HepG2 (cell line): ENCODE measurements around the gene TBC1D24. TPM values are rescaled to one million over a fixed set of nuclear protein-coding genes. Genes with fewer than 3 reads are reported as not detected.
A peak's percentile ranks its signal among the peaks of the same experiment; 100 is the strongest.

Experiments
- ATAC-seq: fragments of 200-7000 bp; cut with Tn5 transposase; 3 replicates; pipeline ENCODE4 v1.9.1; 2020; ENCODE audit warnings: mild to moderate bottlenecking, moderate library complexity
- BruUV-seq: library from RNA; stranded (reverse); fragments of 400-500 nt; replicated peaks from 2 replicates; lab custom pipeline; 2021; lab: Mats Ljungman, UMichigan
- CTCF ChIA-PET: fragments of 300-600 bp; formaldehyde crosslinking; extraction: SDS; loops from one replicate; lab custom pipeline; 2021; ENCODE audit warnings: low total read pairs, inconsistent platforms, low intra/inter-chr PET ratio; lab: Yijun Ruan, JAX
- POLR2A ChIA-PET: fragments of 350-600 bp; sonication (Branson Sonifier 250); formaldehyde crosslinking; loops from one replicate; lab custom pipeline; 2020; ENCODE audit warnings: antibody characterized with exemption, inconsistent platforms; lab: Yijun Ruan, JAX
- DNase-seq: peaks from one replicate; pipeline ENCODE4 v3.0.0-alpha.2; 2015; ENCODE audit warnings: low spot score
- FAIRE-seq: peaks from 3 replicates; lab custom pipeline; 2011; peaks lifted over from hg19 to GRCh38; lab: Jason Lieb, UNC
- H2AFZ ChIP-seq: one replicate; pipeline ENCODE4 v1.6.1; 2011; ENCODE audit warnings: low read length, inconsistent platforms
- H3K27ac ChIP-seq: fragments of 300-600 bp; 3 replicates; pipeline ENCODE4 v1.8.0; 2011; ENCODE audit warnings: mixed run types, mild to moderate bottlenecking, mixed read lengths, low read length, inconsistent platforms; ENCODE audit not compliant: insufficient read depth; ENCODE audit errors: extremely low read length
- H3K27me3 ChIP-seq, 2 experiments: fragments of 200-600 bp in 1 of 2; 2 replicates in 1 of 2; 3 replicates in 1 of 2; pipeline versions ENCODE4 v1.6.0 to v1.8.0; 2011; ENCODE audit warnings: low read length in 2 of 2, mild to moderate bottlenecking in 2 of 2, moderate library complexity in 2 of 2, inconsistent platforms in 1 of 2; ENCODE audit not compliant: insufficient read depth in 2 of 2, control insufficient read depth in 1 of 2
- H3K36me3 ChIP-seq, 2 experiments: fragments of 200-600 bp in 1 of 2; replicated peaks in 1 of 2; 2 replicates in 1 of 2; 3 replicates in 1 of 2; pipeline versions ENCODE4 v1.5.1 to v1.8.0; 2011; ENCODE audit warnings: low read length in 2 of 2, inconsistent platforms in 1 of 2; ENCODE audit not compliant: insufficient read depth in 2 of 2, control insufficient read depth in 1 of 2
- H3K4me1 ChIP-seq: 2 replicates; pipeline ENCODE4 v1.5.1; 2012; ENCODE audit warnings: low read length, inconsistent platforms; ENCODE audit not compliant: insufficient read depth
- H3K4me2 ChIP-seq: 2 replicates; pipeline ENCODE4 v1.6.0; 2011; ENCODE audit warnings: low read depth, low read length, inconsistent platforms
- H3K4me3 ChIP-seq, 3 experiments: fragments of 200-600 bp in 1 of 3; sonication (generic), shearing (Covaris generic) in 1 of 3; replicated peaks in 1 of 3; 2 replicates each; pipeline ENCODE4 v1.5.1; 2011 to 2016; ENCODE audit warnings: low read length in 3 of 3, inconsistent platforms in 2 of 3, low read depth in 2 of 3, mild to moderate bottlenecking in 2 of 3, control low read depth in 1 of 3, mixed read lengths in 1 of 3; ENCODE audit not compliant: insufficient read depth in 1 of 3
- H3K79me2 ChIP-seq: one replicate; pipeline ENCODE4 v1.6.1; 2011; ENCODE audit warnings: low read length, inconsistent platforms; ENCODE audit not compliant: insufficient read depth
- H3K9ac ChIP-seq: 2 replicates; pipeline ENCODE4 v1.6.0; 2011; ENCODE audit warnings: mild to moderate bottlenecking, low read depth, low read length, inconsistent platforms; ENCODE audit not compliant: insufficient read depth
- H3K9me3 ChIP-seq: 2 replicates; pipeline ENCODE4 v1.5.1; 2012; ENCODE audit warnings: mild to moderate bottlenecking, low read length
- H4K20me1 ChIP-seq: 2 replicates; pipeline ENCODE4 v1.6.0; 2011; ENCODE audit warnings: inconsistent platforms, mild to moderate bottlenecking, low read length, moderate library complexity; ENCODE audit not compliant: insufficient read depth
- ATF7 ChIP-seq, 2 experiments: fragments of 450-650 bp in 1 of 2; sonication (generic) in 1 of 2; formaldehyde crosslinking in 1 of 2; IDR thresholded peaks; 2 replicates each; pipeline versions ENCODE4 v1.4.0 to v1.6.1; 2016 to 2020; ENCODE audit warnings: antibody characterized with exemption in 1 of 2, mild to moderate bottlenecking in 1 of 2, missing genetic modification reagents in 1 of 2
- CC2D1A ChIP-seq: sonication (generic); formaldehyde crosslinking; IDR thresholded peaks from 2 replicates; pipeline ENCODE4 v1.8.1; 2023; ENCODE audit warnings: mild to moderate bottlenecking, missing genetic modification reagents
- ERF ChIP-seq: IDR thresholded peaks from 2 replicates; pipeline ENCODE4 v1.6.1; 2018; ENCODE audit warnings: missing biosample characterization, missing genetic modification reagents
- GTF3A ChIP-seq: sonication (generic); formaldehyde crosslinking; conservative IDR thresholded peaks from 2 replicates; pipeline ENCODE4 v1.4.0; 2020; ENCODE audit warnings: mild to moderate bottlenecking, missing genetic modification reagents
- KAT8 ChIP-seq: IDR thresholded peaks from 2 replicates; pipeline ENCODE4 v1.6.1; 2016; ENCODE audit warnings: missing genetic modification reagents, missing compliant biosample characterization
- KDM5B ChIP-seq: sonication (generic); formaldehyde crosslinking; IDR thresholded peaks from 2 replicates; pipeline ENCODE4 v1.4.0; 2020; ENCODE audit warnings: missing genetic modification reagents, mild to moderate bottlenecking, borderline replicate concordance
- NAIF1 ChIP-seq: sonication (generic); formaldehyde crosslinking; IDR thresholded peaks from 2 replicates; pipeline ENCODE4 v1.5.0; 2020; ENCODE audit warnings: mild to moderate bottlenecking, missing genetic modification reagents, borderline replicate concordance
- PHF20 ChIP-seq: sonication (generic); formaldehyde crosslinking; IDR thresholded peaks from 2 replicates; pipeline ENCODE4 v1.5.0; 2020; ENCODE audit warnings: mild to moderate bottlenecking, missing genetic modification reagents
- SALL2 ChIP-seq: sonication (generic); formaldehyde crosslinking; IDR thresholded peaks from 2 replicates; pipeline ENCODE4 v1.8.1; 2023; ENCODE audit warnings: mild to moderate bottlenecking, missing genetic modification reagents, inconsistent platforms
- TAF1 ChIP-seq: sonication (generic); formaldehyde crosslinking; IDR thresholded peaks from 2 replicates; pipeline ENCODE4 v1.4.0; 2020; ENCODE audit warnings: missing genetic modification reagents
- ZBTB42 ChIP-seq: sonication (generic); formaldehyde crosslinking; IDR thresholded peaks from 2 replicates; pipeline ENCODE4 v1.5.0; 2020; ENCODE audit warnings: mild to moderate bottlenecking, missing genetic modification reagents
- ZC3H4 ChIP-seq: sonication (generic); formaldehyde crosslinking; IDR thresholded peaks from 2 replicates; pipeline ENCODE4 v1.4.0; 2020; ENCODE audit warnings: missing genetic modification reagents, borderline replicate concordance
- ZMYM2 ChIP-seq: sonication (generic); formaldehyde crosslinking; IDR thresholded peaks from 2 replicates; pipeline ENCODE4 v1.8.0; 2022; ENCODE audit warnings: mild to moderate bottlenecking, missing genetic modification reagents
- ZNF136 ChIP-seq: sonication (generic); formaldehyde crosslinking; IDR thresholded peaks from 2 replicates; pipeline ENCODE4 v1.8.1; 2022; ENCODE audit warnings: low read depth, mild to moderate bottlenecking, moderate library complexity, missing genetic modification reagents
- ZNF530 ChIP-seq: sonication (generic); formaldehyde crosslinking; IDR thresholded peaks from 2 replicates; pipeline ENCODE4 v1.5.0; 2020; ENCODE audit warnings: low read depth, mild to moderate bottlenecking, missing genetic modification reagents
- ZNF713 ChIP-seq: sonication (generic); formaldehyde crosslinking; IDR thresholded peaks from 2 replicates; pipeline ENCODE4 v1.4.0; 2020; ENCODE audit warnings: mild to moderate bottlenecking, missing genetic modification reagents
- ZSCAN20 ChIP-seq: sonication (generic); formaldehyde crosslinking; IDR thresholded peaks from 2 replicates; pipeline ENCODE4 v1.4.0; 2020; ENCODE audit warnings: missing genetic modification reagents, mild to moderate bottlenecking, borderline replicate concordance
- WGBS: methylation state at CpG from one replicate; pipeline ENCODE4 v1.1.6; 2017; ENCODE audit warnings: low lambda C conversion rate; 5-methylcytosine and 5-hydroxymethylcytosine counted together
- in situ Hi-C: cut with HindIII; loops from 2 replicates; pipeline ENCODE4 v1.10.0; 2017; ENCODE audit warnings: low pct_unique_long_range_greater_than_20kb; ENCODE audit not compliant: extremely low pct_ligation_motif_present
- intact Hi-C: fragments of 100-400 bp; cut with micrococcal nuclease; formaldehyde crosslinking; loops from one replicate; pipeline ENCODE4 v1.10.0; 2022; ENCODE audit not compliant: unreplicated experiment
- polyA plus RNA-seq, 8 experiments: library from polyadenylated mRNA; depleted of rRNA in 3 of 8; stranded (reverse) in 7 of 8; unstranded in 1 of 8; fragments of >200 nt; fragmentation: Illumina TruSeq in 4 of 8; extraction: Trizol in 4 of 8; gene quantifications; 2 replicates each; pipeline versions ENCODE4 v1.2.1 to v1.2.3, GENCODE V29; 2011 to 2016; ENCODE audit warnings: low read depth in 4 of 8, missing spikeins in 1 of 8, mixed read lengths in 1 of 8; ENCODE audit not compliant: insufficient read depth in 1 of 8
- total RNA-seq, 5 experiments: library from RNA; depleted of rRNA; stranded (reverse); fragments of >200 nt; fragmentation: Illumina TruSeq; extraction: Trizol; gene quantifications; 2 replicates each; pipeline ENCODE4 v1.2.3, GENCODE V29; 2016; ENCODE audit warnings: low read depth in 1 of 5
- TF ChIP-seq, protein P1 (sequence below): IDR thresholded peaks from 2 replicates; pipeline ENCODE4 v1.6.1; 2016; ENCODE audit warnings: mild to moderate bottlenecking
- TF ChIP-seq, protein P2 (sequence below): sonication (generic); formaldehyde crosslinking; IDR thresholded peaks from 2 replicates; pipeline ENCODE4 v1.4.0; 2020; ENCODE audit warnings: missing genetic modification reagents, borderline replicate concordance
- TF ChIP-seq, protein P3 (sequence below): sonication (generic); formaldehyde crosslinking; IDR thresholded peaks from 2 replicates; pipeline ENCODE4 v1.4.0; 2020; ENCODE audit warnings: missing genetic modification reagents

The TBC1D24 gene
- total and polyA plus RNA-seq, 2 of the 13 experiments (the other 11 are each of a cell fraction or from before 2014, with no cell fraction given): 7.7 to 13.7 TPM

DNA sequence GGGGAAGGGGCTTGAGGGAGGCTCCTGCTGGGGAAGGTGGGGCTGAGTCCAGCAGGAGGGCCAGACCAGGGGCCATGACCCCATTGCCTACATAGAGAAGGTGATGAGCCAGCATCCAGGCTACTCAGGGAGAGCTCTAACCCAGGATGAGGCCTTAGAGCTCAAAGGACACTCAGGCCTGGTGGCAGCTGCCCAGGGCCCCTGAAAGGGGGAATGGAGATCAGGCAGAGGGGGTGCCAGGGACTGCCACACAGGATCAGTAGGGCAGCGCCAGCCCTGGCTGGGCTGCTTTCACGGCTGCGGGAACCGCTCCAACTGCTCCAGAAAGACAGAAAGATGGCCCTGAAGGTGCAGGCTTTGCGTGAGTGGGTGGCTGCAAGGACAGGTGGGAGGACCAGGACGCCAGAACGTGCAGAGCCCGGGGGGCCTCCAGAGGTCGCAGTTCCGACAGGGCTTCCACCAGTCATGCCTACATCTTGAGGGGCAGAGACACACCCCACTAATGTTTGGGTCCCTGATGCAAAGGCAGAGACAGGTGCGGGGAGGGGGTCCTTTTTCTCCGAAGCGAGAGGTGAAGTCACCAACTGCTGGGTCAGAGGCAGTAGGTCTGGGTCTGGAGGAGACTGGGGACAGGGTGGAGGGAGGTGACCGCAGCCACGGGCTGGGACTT is 37.9 kb downstream of the TBC1D24 start:
- peak overlapping the region; percentile 93 for H3K9ac ChIP-seq
- H3K27ac ChIP-seq: peak overlapping the region; percentile 91
- TF ChIP-seq ZNF136 (CRISPR knock-in tag) (no peak), KDM5B (CRISPR knock-in tag) (no peak; the same call in 1 of the 2 replicates), NAIF1 (CRISPR knock-in tag) (no peak), ATF7 (IDR thresholded peaks at IDR 0.05) (no peak), ATF7 (CRISPR knock-in tag; IDR thresholded peaks at IDR 0.05) (0 out of 2 replicates have a peak, but pooled peaks have one; percentile 50), ZNF713 (CRISPR knock-in tag) (no peak), ZC3H4 (CRISPR knock-in tag) (no peak), PHF20 (CRISPR knock-in tag) (no peak; the same call in 1 of the 2 replicates), ZNF530 (CRISPR knock-in tag) (no peak), ZSCAN20 (CRISPR knock-in tag) (no peak), KAT8 (CRISPR knock-in tag) (peak; percentile 13; the same call in 1 of the 2 replicates), ZMYM2 (CRISPR knock-in tag) (no peak), SALL2 (CRISPR knock-in tag) (0 out of 2 replicates have a peak, but pooled peaks have one; percentile 4), ERF (CRISPR knock-in tag) (no peak), ZBTB42 (CRISPR knock-in tag) (no peak), GTF3A (CRISPR knock-in tag) (no peak), TAF1 (CRISPR knock-in tag) (no peak), CC2D1A (CRISPR knock-in tag) (no peak)
- TF ChIP-seq, protein P1, sequence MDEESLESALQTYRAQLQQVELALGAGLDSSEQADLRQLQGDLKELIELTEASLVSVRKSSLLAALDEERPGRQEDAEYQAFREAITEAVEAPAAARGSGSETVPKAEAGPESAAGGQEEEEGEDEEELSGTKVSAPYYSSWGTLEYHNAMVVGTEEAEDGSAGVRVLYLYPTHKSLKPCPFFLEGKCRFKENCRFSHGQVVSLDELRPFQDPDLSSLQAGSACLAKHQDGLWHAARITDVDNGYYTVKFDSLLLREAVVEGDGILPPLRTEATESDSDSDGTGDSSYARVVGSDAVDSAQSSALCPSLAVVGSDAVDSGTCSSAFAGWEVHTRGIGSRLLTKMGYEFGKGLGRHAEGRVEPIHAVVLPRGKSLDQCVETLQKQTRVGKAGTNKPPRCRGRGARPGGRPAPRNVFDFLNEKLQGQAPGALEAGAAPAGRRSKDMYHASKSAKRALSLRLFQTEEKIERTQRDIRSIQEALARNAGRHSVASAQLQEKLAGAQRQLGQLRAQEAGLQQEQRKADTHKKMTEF: peak; percentile 8; the same call in 1 of the 2 replicates
- TF ChIP-seq, protein P2, sequence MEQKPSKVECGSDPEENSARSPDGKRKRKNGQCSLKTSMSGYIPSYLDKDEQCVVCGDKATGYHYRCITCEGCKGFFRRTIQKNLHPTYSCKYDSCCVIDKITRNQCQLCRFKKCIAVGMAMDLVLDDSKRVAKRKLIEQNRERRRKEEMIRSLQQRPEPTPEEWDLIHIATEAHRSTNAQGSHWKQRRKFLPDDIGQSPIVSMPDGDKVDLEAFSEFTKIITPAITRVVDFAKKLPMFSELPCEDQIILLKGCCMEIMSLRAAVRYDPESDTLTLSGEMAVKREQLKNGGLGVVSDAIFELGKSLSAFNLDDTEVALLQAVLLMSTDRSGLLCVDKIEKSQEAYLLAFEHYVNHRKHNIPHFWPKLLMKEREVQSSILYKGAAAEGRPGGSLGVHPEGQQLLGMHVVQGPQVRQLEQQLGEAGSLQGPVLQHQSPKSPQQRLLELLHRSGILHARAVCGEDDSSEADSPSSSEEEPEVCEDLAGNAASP (CRISPR knock-in tag): no peak
- TF ChIP-seq, protein P3, sequence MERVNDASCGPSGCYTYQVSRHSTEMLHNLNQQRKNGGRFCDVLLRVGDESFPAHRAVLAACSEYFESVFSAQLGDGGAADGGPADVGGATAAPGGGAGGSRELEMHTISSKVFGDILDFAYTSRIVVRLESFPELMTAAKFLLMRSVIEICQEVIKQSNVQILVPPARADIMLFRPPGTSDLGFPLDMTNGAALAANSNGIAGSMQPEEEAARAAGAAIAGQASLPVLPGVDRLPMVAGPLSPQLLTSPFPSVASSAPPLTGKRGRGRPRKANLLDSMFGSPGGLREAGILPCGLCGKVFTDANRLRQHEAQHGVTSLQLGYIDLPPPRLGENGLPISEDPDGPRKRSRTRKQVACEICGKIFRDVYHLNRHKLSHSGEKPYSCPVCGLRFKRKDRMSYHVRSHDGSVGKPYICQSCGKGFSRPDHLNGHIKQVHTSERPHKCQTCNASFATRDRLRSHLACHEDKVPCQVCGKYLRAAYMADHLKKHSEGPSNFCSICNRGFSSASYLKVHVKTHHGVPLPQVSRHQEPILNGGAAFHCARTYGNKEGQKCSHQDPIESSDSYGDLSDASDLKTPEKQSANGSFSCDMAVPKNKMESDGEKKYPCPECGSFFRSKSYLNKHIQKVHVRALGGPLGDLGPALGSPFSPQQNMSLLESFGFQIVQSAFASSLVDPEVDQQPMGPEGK: peak; percentile 6; the same call in 1 of the 2 replicates

More for the DNA sequence above, 37.9 kb downstream of the TBC1D24 start:
- no peak for FAIRE-seq
- peak; percentile 56 for ATAC-seq
- H4K20me1 ChIP-seq: peaks cover 34% of the 10 kb centered on the region
- POLR2A ChIA-PET: interaction anchor here (0.7 to 4.2 kb wide), 9 partner anchors 11 to 357 kb away, joined by 3 to 42 read pairs (median 4); partner anchors contain the start of genes CEMP1, ECI1, PGP and TRAF7
- in situ Hi-C loops: no loop called here
- peaks cover 0 to 4% of the 10 kb centered on the region in 2 experiments; a peak in 1 of 5 replicates for H3K36me3 ChIP-seq
- H3K9me3 ChIP-seq: no peaks in the 10 kb centered on the region
- no peaks in the 10 kb centered on the region; a peak in 1 of 5 replicates for H3K27me3 ChIP-seq
- no peak for DNase-seq
- 23% methylated on average over 5 of the region's 15 CpGs for WGBS
- CTCF ChIA-PET: interaction anchor here (0.8 kb wide), 1 partner anchor 11 kb away, joined by 3 read pairs; no protein-coding TSS in a partner anchor
- H3K4me3 ChIP-seq: peak overlapping the region; percentile 89 to 97 (median 94); a peak in 5 of 6 replicates
- no peak overlapping the region for H2AFZ ChIP-seq
- H3K4me2 ChIP-seq: peak overlapping the region; percentile 84
- no TSS peak for BruUV-seq
- H3K79me2 ChIP-seq: peaks cover 34% of the 10 kb centered on the region
- intact Hi-C loops: no loop called here
- H3K4me1 ChIP-seq: peaks cover 49% of the 10 kb centered on the region
